DND-41 (cell line): ENCODE measurements around the gene MYBPHL.

Experiments
- ATAC-seq: fragments of 200-7000 bp; cut with Tn5 transposase; 3 replicates; pipeline ENCODE4 v1.9.1; 2021; ENCODE audit warnings: low read depth; ENCODE audit not compliant: insufficient read depth
- DNase-seq: peaks from one replicate; pipeline ENCODE4 v3.0.0-alpha.2; 2020
- H2AFZ ChIP-seq: 2 replicates; pipeline ENCODE4 v1.6.0; 2012; ENCODE audit warnings: low read depth, low read length
- H3K27ac ChIP-seq: 2 replicates; pipeline ENCODE4 v1.5.1; 2012; ENCODE audit warnings: low read length, inconsistent platforms
- H3K27me3 ChIP-seq: fragments of 200-600 bp; sonication (generic); 2 replicates; pipeline ENCODE4 v1.6.0; 2012; ENCODE audit warnings: low read length, mild to moderate bottlenecking, inconsistent platforms; ENCODE audit not compliant: insufficient read depth, poor library complexity
- H3K36me3 ChIP-seq: 2 replicates; pipeline ENCODE4 v1.5.1; 2012; ENCODE audit warnings: low read length, inconsistent platforms; ENCODE audit not compliant: insufficient read depth
- H3K4me1 ChIP-seq: 2 replicates; pipeline ENCODE4 v1.5.1; 2012; ENCODE audit warnings: mild to moderate bottlenecking, low read length; ENCODE audit not compliant: insufficient read depth
- H3K4me2 ChIP-seq: 2 replicates; pipeline ENCODE4 v1.6.0; 2012; ENCODE audit warnings: mild to moderate bottlenecking, moderate library complexity, low read length, inconsistent platforms; ENCODE audit not compliant: insufficient read depth
- H3K4me3 ChIP-seq, 2 experiments: fragments of 200-600 bp in 1 of 2; shearing (Covaris generic) in 1 of 2; 2 replicates each; pipeline ENCODE4 v1.5.1; 2012 to 2016; ENCODE audit warnings: inconsistent platforms in 2 of 2, low read length in 2 of 2, mild to moderate bottlenecking in 2 of 2, low read depth in 1 of 2, moderate library complexity in 1 of 2
- H3K79me2 ChIP-seq: 2 replicates; pipeline ENCODE4 v1.6.0; 2012; ENCODE audit warnings: low read length, inconsistent platforms; ENCODE audit not compliant: insufficient read depth
- H3K9ac ChIP-seq: 2 replicates; pipeline ENCODE4 v1.6.0; 2012; ENCODE audit warnings: low read depth, mild to moderate bottlenecking, inconsistent platforms, low read length, moderate library complexity
- H3K9me3 ChIP-seq: 2 replicates; pipeline ENCODE4 v1.5.1; 2012; ENCODE audit warnings: low read length, moderate library complexity, mild to moderate bottlenecking, inconsistent platforms; ENCODE audit not compliant: insufficient read depth, severe bottlenecking
- H4K20me1 ChIP-seq: 2 replicates; pipeline ENCODE4 v1.6.0; 2012; ENCODE audit warnings: low read length; ENCODE audit not compliant: insufficient read depth
- EZH2 ChIP-seq: IDR thresholded peaks from 3 replicates; pipeline ENCODE4 v1.6.1; 2012; ENCODE audit warnings: borderline replicate concordance, low read depth, mild to moderate bottlenecking, moderate library complexity, low read length, inconsistent platforms; ENCODE audit not compliant: severe bottlenecking
- TF ChIP-seq, protein P1 (sequence below): IDR thresholded peaks from 2 replicates; pipeline ENCODE4 v1.5.1; 2012; ENCODE audit warnings: borderline replicate concordance, low read length, moderate library complexity, mild to moderate bottlenecking; ENCODE audit not compliant: poor library complexity, severe bottlenecking; ENCODE audit errors: extremely low read depth

Gene MYBPHL

DNA sequence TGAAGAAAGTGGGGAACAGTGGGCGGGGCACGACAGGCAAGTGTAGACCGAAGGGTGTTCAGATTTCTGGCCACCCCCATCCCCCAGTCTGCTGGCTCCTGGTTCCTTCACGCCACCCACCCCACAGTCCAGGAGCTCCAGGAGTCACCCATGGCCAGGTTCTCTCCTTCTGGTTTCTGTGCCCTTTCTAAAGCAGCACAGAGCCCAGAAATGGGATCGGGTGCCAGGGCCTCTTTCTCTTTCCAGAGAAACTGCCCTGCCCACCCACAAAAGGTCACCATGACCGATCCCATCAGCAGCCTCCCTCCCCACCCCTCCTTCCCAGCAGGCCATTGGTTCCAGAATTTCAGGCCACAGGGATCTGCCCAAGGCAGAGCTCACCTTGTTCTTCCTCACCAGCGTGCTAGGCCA, 60.7 kb downstream of the MYBPHL start:
- TF ChIP-seq, protein P1, sequence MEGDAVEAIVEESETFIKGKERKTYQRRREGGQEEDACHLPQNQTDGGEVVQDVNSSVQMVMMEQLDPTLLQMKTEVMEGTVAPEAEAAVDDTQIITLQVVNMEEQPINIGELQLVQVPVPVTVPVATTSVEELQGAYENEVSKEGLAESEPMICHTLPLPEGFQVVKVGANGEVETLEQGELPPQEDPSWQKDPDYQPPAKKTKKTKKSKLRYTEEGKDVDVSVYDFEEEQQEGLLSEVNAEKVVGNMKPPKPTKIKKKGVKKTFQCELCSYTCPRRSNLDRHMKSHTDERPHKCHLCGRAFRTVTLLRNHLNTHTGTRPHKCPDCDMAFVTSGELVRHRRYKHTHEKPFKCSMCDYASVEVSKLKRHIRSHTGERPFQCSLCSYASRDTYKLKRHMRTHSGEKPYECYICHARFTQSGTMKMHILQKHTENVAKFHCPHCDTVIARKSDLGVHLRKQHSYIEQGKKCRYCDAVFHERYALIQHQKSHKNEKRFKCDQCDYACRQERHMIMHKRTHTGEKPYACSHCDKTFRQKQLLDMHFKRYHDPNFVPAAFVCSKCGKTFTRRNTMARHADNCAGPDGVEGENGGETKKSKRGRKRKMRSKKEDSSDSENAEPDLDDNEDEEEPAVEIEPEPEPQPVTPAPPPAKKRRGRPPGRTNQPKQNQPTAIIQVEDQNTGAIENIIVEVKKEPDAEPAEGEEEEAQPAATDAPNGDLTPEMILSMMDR = no peak
- no peak for TF ChIP-seq EZH2
- no peak overlapping the region for H3K27ac ChIP-seq
- no peak overlapping the region for H2AFZ ChIP-seq
- H3K9ac ChIP-seq = no peak overlapping the region
- H3K9me3 ChIP-seq = no peaks in the 10 kb centered on the region
- no peak for DNase-seq
- H4K20me1 ChIP-seq = peaks cover 9% of the 10 kb centered on the region; the same call in 1 of the 2 replicates
- peaks cover 20% of the 10 kb centered on the region for H3K4me1 ChIP-seq
- ATAC-seq = no peak
- peaks cover 2% of the 10 kb centered on the region for H3K27me3 ChIP-seq
- H3K4me3 ChIP-seq = no peak overlapping the region
- H3K79me2 ChIP-seq = no peaks in the 10 kb centered on the region
- no peaks in the 10 kb centered on the region for H3K36me3 ChIP-seq
- H3K4me2 ChIP-seq = no peak overlapping the region

DNA sequence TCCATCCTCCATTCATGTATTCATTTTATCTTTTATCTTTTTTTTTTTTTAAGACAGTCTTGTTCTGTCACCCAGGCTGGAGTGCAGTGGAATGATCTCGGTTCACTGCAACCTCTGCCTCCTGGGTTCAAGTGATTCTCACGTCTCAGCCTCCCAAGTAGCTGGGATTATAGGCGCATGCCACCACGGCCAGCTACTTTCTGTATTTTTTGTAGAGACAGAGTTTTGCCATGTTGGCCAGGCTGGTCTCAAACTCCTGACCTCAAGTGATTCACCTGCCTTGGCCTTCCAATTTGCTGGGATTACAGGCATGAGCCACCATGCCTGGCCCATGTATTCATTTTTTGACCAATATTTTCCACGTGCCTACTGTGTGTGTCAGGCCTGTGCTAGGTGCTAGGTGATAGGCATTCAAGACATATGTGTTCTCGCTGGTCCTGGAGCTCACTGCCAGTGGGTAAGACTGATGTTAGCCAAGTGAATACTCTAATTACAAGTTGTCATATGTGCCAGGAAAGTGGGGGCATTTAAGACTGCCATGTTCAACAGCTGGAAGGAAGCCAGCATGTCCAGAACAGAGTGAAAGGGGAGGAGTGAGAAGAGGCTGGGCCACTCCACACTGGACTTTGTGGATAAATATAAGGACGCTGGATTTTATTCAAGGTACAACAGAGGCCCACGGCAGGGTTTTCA, 62.8 kb downstream of the MYBPHL start:
- TF ChIP-seq, protein P1 = no peak
- no peak for TF ChIP-seq EZH2
- no peak for DNase-seq

DNA sequence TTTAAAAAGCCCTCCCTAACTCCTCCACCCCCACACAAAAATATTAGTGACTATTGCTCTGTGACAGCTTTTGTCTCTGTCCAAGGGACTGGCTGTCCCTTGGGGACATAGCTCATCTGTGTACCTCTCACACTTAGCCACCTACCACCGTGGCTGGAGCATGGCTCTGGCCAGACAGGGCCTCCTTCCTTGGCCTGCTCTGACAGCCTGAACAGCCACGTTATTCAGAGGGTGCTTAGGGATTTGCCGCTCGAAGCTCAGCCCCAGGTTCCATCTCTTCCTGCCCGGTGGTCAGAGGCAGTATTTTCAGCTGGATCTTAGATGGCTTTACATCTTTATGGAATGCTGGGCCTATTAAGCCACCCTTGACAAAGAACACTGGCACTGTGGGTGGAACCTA, 63.6 kb downstream of the MYBPHL start:
- TF ChIP-seq EZH2 = no peak
- TF ChIP-seq, protein P1 = no peak
- no peak overlapping the region for H3K9ac ChIP-seq
- H4K20me1 ChIP-seq = peaks cover 2% of the 10 kb centered on the region; the same call in 1 of the 2 replicates
- peaks cover 16% of the 10 kb centered on the region; the same call in 1 of the 2 replicates for H3K36me3 ChIP-seq
- no peak for ATAC-seq
- no peak for DNase-seq
- no peaks in the 10 kb centered on the region for H3K9me3 ChIP-seq
- H3K4me1 ChIP-seq = no peaks in the 10 kb centered on the region
- H3K4me2 ChIP-seq = no peak overlapping the region
- H3K79me2 ChIP-seq = no peaks in the 10 kb centered on the region
- no peaks in the 10 kb centered on the region for H3K27me3 ChIP-seq
- H2AFZ ChIP-seq = no peak overlapping the region
- no peak overlapping the region for H3K4me3 ChIP-seq
- no peak overlapping the region for H3K27ac ChIP-seq

More for the DNA sequence above, 62.8 kb downstream of the MYBPHL start:
- no peak overlapping the region for H3K9ac ChIP-seq
- H4K20me1 ChIP-seq = peaks cover 2% of the 10 kb centered on the region; the same call in 1 of the 2 replicates
- H3K9me3 ChIP-seq = no peaks in the 10 kb centered on the region
- no peak for ATAC-seq
- H3K79me2 ChIP-seq = no peaks in the 10 kb centered on the region
- H3K4me1 ChIP-seq = peaks cover 4% of the 10 kb centered on the region
- H3K27me3 ChIP-seq = no peaks in the 10 kb centered on the region
- no peak overlapping the region for H3K27ac ChIP-seq
- H3K36me3 ChIP-seq = peaks cover 8% of the 10 kb centered on the region; the same call in 1 of the 2 replicates
- H3K4me3 ChIP-seq = no peak overlapping the region
- H3K4me2 ChIP-seq = no peak overlapping the region
- H2AFZ ChIP-seq = no peak overlapping the region
